Panc1 (cell line): ENCODE data around the gene MPZL3.

Experiments
- CTCF ChIP-seq: fragments of 450-650 bp; IDR thresholded peaks from 2 replicates; pipeline ENCODE4 v1.5.1; 2017; ENCODE audit warnings: mild to moderate bottlenecking
- POLR2AphosphoS5 ChIP-seq: IDR thresholded peaks from 2 replicates; pipeline ENCODE4 v1.6.1; 2012; ENCODE audit warnings: mild to moderate bottlenecking, low read depth, low read length, moderate library complexity
- REST ChIP-seq, 2 experiments: IDR thresholded peaks; 2 replicates each; pipeline ENCODE4 v1.6.1; 2011 to 2012; ENCODE audit warnings: low read depth in 2 of 2, control low read depth in 1 of 2, low read length in 1 of 2, mild to moderate bottlenecking in 1 of 2, moderate library complexity in 1 of 2; ENCODE audit not compliant: insufficient read depth in 1 of 2

- no peak for TF ChIP-seq CTCF
- no peak for TF ChIP-seq REST (IDR thresholded peaks at IDR 0.05; ENCODE audit: insufficient read depth in 1 of 2, low read depth in 2 of 2, low read length in 1 of 2)
- no peak for TF ChIP-seq POLR2AphosphoS5
Measured at GRCh38 chr11:118230088-118230487, 22.1 kb downstream of the MPZL3 start.
